VCaP (cell line): ENCODE data around the gene NCAPD2.
"Not testable (repeated sequence)": the region's sequence is repeated elsewhere in the genome, so short reads cannot be mapped to it uniquely, and the experiment has no call there.

Experiments used
- H3K27ac ChIP-seq: fragments of 450-650 bp; 2 replicates; pipeline ENCODE4 v1.5.1; 2017
- TF ChIP-seq, protein P1 (sequence below): fragments of 450-650 bp; conservative IDR thresholded peaks from 2 replicates; pipeline ENCODE4 v1.5.1; 2017; ENCODE audit warnings: mild to moderate bottlenecking, moderate library complexity

NCAPD2 gene

GRCh38 chr12:6461401-6462233 is 32.3 kb upstream of the NCAPD2 start:
- H3K27ac ChIP-seq = no peak overlapping the region
- TF ChIP-seq, protein P1, sequence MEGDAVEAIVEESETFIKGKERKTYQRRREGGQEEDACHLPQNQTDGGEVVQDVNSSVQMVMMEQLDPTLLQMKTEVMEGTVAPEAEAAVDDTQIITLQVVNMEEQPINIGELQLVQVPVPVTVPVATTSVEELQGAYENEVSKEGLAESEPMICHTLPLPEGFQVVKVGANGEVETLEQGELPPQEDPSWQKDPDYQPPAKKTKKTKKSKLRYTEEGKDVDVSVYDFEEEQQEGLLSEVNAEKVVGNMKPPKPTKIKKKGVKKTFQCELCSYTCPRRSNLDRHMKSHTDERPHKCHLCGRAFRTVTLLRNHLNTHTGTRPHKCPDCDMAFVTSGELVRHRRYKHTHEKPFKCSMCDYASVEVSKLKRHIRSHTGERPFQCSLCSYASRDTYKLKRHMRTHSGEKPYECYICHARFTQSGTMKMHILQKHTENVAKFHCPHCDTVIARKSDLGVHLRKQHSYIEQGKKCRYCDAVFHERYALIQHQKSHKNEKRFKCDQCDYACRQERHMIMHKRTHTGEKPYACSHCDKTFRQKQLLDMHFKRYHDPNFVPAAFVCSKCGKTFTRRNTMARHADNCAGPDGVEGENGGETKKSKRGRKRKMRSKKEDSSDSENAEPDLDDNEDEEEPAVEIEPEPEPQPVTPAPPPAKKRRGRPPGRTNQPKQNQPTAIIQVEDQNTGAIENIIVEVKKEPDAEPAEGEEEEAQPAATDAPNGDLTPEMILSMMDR = no peak

DNA sequence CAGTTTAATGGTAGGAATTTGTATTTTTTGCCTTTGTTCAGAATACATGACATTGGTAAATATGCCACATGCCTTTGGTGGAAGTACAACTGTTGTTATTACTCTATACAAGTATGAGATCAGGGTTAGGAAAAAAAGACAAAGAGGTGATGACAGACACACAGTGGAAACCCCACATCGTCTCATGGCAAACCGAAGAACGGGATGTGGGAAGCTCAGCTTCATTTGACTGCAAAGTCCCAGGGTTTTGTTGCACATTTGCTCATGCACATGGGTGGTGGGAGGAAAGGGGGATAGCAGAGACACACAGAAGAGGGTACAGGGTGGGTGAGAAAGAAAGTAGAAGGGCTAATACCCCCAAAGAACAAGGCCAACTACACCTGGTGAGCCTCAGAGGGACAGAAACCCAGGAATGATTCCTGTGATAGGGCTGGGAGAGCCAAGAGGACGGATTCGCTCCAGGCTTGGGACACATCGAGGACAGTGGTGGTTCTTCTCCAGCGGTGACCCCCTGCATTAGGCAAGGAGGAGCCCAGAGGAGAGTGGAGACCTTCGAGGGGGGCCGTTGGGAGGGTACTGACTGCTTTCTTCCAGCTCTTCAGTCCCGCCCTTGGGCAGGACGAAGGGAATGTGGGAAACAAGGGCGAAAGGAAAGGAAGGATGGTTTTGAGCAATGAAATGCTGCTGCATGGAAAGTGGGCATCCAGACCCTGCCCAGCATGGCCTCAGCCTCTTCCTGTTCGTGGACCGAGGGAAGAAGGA is 31.5 kb upstream of the NCAPD2 start:
- no peak overlapping the region for H3K27ac ChIP-seq
- TF ChIP-seq, protein P1 = no peak

- TF ChIP-seq, protein P1 = no peak
- no peak overlapping the region for H3K27ac ChIP-seq
These were observed 30.7 kb upstream of the NCAPD2 start for GRCh38 chr12:6463216-6463615.

- TF ChIP-seq, protein P1 = no peak
- no peak overlapping the region for H3K27ac ChIP-seq
These were observed 30.0 kb upstream of the NCAPD2 start for GRCh38 chr12:6463858-6464257.

DNA sequence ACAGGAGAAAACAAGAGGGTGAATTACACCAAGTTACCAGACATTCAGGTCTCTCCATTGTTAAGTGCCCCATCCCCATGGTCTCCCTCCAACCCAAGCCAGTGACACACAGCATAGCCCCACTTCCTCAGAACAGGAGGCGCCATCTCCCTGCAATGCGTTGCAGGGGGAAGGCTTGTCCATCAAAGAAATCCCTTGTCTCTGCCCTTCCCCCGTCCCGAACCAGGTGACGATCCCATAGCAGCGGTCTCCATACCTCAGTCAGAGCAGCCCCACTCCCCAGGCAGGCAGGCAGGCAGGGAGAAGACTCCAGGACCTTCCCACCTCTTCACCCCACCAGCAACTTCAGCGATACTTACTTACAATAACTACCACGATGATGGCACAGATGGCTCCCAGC is 29.4 kb upstream of the NCAPD2 start:
- TF ChIP-seq, protein P1 = no peak
- H3K27ac ChIP-seq = no peak overlapping the region

GRCh38 chr12:6465467-6466183 is 28.3 kb upstream of the NCAPD2 start:
- no peak overlapping the region for H3K27ac ChIP-seq
- TF ChIP-seq, protein P1 = peak; percentile 92

GRCh38 chr12:6466184-6466573 is 27.7 kb upstream of the NCAPD2 start:
- TF ChIP-seq, protein P1 = no peak
- no peak overlapping the region for H3K27ac ChIP-seq

DNA sequence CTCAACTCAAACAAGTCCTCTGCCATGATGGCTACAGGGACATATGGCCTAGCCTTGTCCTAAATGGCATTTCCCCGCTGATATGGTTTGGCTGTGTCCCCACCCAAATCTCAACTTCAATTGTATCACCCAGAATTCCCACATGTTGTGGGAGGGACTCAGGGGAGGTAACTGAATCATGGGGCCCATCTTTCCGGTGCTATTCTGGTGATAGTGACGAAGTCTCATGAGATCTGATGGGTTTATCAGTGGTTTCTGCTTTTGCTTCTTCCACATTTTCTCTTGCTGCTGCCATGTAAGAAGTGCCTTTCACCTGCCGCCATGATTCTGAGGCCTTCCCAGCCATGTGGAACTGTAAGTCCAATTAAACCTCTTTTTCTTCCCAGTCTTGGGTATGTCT is 27.2 kb upstream of the NCAPD2 start:
- H3K27ac ChIP-seq = not testable (repeated sequence)

DNA sequence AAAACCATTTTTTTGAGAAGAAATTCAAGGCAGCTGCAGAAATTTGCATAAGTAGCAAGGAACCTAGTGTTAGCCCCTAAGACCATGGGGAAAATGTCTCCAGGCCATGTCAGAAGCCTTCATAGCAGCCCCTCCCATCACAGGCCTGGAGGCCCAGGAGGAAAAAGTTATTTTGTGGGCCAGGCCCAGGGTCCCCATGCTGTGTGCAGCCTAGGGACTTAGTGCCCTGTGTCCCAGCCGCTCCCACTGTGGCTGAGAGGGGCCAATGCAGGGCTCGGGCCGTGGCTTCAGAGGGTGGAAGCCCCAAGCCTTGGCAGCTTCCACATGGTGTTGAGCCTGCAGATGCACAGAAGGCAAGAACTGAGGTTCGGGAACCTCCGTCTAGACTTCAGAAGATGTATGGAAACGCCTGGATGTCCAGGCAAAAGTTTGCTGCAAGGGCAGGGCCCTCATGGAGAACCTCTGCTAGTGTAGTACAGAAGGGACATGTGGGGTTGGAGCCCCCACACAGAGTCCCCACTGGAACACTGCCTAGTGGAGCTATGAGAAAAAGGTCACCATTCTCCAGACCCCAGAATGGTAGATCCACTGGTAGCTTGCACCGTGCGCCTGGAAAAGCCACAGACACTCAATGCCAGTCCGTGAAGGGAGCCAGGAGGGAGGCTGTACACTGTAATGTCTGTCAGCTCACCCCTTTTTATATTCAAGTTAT is 26.2 kb upstream of the NCAPD2 start:
- not testable (repeated sequence) for H3K27ac ChIP-seq
